C4-2B (cell line): ENCODE results near the gene ELP5.

Experiments used
- H3K27ac ChIP-seq: fragments of 450-650 bp; 2 replicates; pipeline ENCODE4 v1.5.1; 2017
- CTCF ChIP-seq: fragments of 450-650 bp; conservative IDR thresholded peaks from 2 replicates; pipeline ENCODE4 v1.5.1; 2017; ENCODE audit warnings: mild to moderate bottlenecking
- ZFX ChIP-seq: fragments of 450-650 bp; IDR thresholded peaks from 2 replicates; pipeline ENCODE4 v1.6.1; 2017

Gene ELP5

GRCh38 chr17:7295230-7296180 lies 43.5 kb downstream of the ELP5 start:
- TF ChIP-seq ZFX (no peak), CTCF (no peak)
- H3K27ac ChIP-seq, result peak overlapping the region; percentile 56

- TF ChIP-seq CTCF (peak; percentile 90), ZFX (no peak)
- H3K27ac ChIP-seq, result peak overlapping the region; percentile 56
Measured at GRCh38 chr17:7296189-7296861, 44.3 kb downstream of the ELP5 start.

GRCh38 chr17:7304179-7304578 lies 52.2 kb downstream of the ELP5 start:
- H3K27ac ChIP-seq, result no peak overlapping the region
- TF ChIP-seq ZFX, result no peak
- TF ChIP-seq CTCF, result no peak

GRCh38 chr17:7306911-7307685 lies 55.1 kb downstream of the ELP5 start, which contains the start of gene EIF5A:
EIF5A (plus strand) TSS chr17:7307628; CDS start chr17:7309636, 2,008 bp downstream.
- peak within 1 kb of the TSS; percentile 99 for H3K27ac ChIP-seq

GRCh38 chr17:7307686-7308624 lies 55.9 kb downstream of the ELP5 start:
- H3K27ac ChIP-seq, result peak overlapping the region; percentile 99
- TF ChIP-seq ZFX (0 out of 2 replicates have a peak, but pooled peaks have one; percentile 10), CTCF (no peak)

More at GRCh38 chr17:7306911-7307685, 55.1 kb downstream of the ELP5 start, which contains the start of gene EIF5A:
- TF ChIP-seq ZFX (no peak), CTCF (no peak)

- TF ChIP-seq ZFX, result no peak
- TF ChIP-seq CTCF, result no peak
- H3K27ac ChIP-seq, result peak overlapping the region; percentile 99
Measured at GRCh38 chr17:7308625-7309433, 56.8 kb downstream of the ELP5 start.
